Colonic mucosa (tissue), 4 donors: ENCODE measurements around the gene FGF19. TPM values are rescaled to one million over a fixed set of nuclear protein-coding genes. Genes with fewer than 3 reads are reported as not detected.
"Not testable (repeated sequence)": the region's sequence is repeated elsewhere in the genome, so short reads cannot be mapped to it uniquely, and the experiment has no call there.

Source experiments
- DNase-seq: peaks from one replicate; pipeline ENCODE4 v3.0.0-alpha.2; 2020
- H3K27ac ChIP-seq: fragments of 200-600 bp; one replicate; pipeline ENCODE4 v1.8.0; 2021
- H3K27me3 ChIP-seq: fragments of 200-600 bp; one replicate; pipeline ENCODE4 v1.8.0; 2021
- H3K36me3 ChIP-seq: fragments of 200-600 bp; one replicate; pipeline ENCODE4 v1.8.0; 2021
- H3K4me1 ChIP-seq: fragments of 200-600 bp; one replicate; pipeline ENCODE4 v1.8.0; 2021; ENCODE audit warnings: mild to moderate bottlenecking
- H3K4me3 ChIP-seq: fragments of 200-600 bp; one replicate; pipeline ENCODE4 v1.8.0; 2021
- H3K9ac ChIP-seq, 2 donors: one replicate each; pipeline ENCODE4 v1.7.0; 2013; ENCODE audit warnings: control low read depth in 2 of 2, low read depth in 2 of 2, low read length in 2 of 2
- H3K9me3 ChIP-seq: fragments of 200-600 bp; one replicate; pipeline ENCODE4 v1.8.0; 2021
- intact Hi-C: fragments of 100-400 bp; cut with DNase I; formaldehyde crosslinking; loops from one replicate; pipeline ENCODE4 v1.14.1; 2022
- total RNA-seq, 2 donors: library from RNA; stranded (reverse); fragmentation: NEBNext Ultra II Directional in 1 of 2; extraction: Animal tissue kit (Norgen Biotek cat#: 25700) in 1 of 2; gene quantifications; one replicate each; pipeline ENCODE4 v1.2.1, GENCODE V29; 2021
- TF ChIP-seq, protein P1 (sequence below): fragments of 200-600 bp; IDR thresholded peaks from one replicate; pipeline ENCODE4 v1.8.0; 2022; ENCODE audit warnings: antibody characterized with exemption, mild to moderate bottlenecking
- donor health status: healthy.
- donor health status: DM: no; HTN: no; CAD: no.
- donor health status: DM: no; HTN: no; CAD: no.

FGF19 gene
- total RNA-seq, 2 donors from 2014 or later, result 0.22 TPM; not detected in 1

DNA sequence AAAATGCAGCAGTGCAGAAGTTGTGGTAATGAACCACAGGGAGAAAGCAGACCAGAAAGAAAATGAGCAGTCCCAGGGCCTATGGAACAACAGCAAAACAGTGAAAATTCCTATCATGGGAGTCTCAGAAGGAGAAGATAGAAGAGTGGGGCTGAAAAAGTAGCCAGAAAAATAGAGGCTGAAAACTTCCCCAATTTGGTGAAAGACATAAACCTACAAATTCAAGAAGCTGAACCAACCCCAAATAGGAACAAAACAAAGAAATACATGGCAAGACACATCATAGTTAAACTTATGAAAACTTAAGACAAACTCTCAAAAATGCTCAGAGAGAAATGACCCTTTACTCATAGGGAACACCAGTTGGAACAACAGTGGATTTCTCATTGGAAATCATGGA is 11.4 kb downstream of the FGF19 start:
- Histone ChIP-seq H3K4me1 (no peaks in the 10 kb centered on the region), H3K4me3 (no peak overlapping the region), H3K9me3 (no peaks in the 10 kb centered on the region), H3K27me3 (no peaks in the 10 kb centered on the region), H3K36me3 (no peaks in the 10 kb centered on the region), H3K27ac (no peak overlapping the region), H3K9ac (no peak overlapping the region)
- no peak for DNase-seq
- TF ChIP-seq, protein P1, sequence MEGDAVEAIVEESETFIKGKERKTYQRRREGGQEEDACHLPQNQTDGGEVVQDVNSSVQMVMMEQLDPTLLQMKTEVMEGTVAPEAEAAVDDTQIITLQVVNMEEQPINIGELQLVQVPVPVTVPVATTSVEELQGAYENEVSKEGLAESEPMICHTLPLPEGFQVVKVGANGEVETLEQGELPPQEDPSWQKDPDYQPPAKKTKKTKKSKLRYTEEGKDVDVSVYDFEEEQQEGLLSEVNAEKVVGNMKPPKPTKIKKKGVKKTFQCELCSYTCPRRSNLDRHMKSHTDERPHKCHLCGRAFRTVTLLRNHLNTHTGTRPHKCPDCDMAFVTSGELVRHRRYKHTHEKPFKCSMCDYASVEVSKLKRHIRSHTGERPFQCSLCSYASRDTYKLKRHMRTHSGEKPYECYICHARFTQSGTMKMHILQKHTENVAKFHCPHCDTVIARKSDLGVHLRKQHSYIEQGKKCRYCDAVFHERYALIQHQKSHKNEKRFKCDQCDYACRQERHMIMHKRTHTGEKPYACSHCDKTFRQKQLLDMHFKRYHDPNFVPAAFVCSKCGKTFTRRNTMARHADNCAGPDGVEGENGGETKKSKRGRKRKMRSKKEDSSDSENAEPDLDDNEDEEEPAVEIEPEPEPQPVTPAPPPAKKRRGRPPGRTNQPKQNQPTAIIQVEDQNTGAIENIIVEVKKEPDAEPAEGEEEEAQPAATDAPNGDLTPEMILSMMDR, result no peak
- intact Hi-C loops, result no loop called here

DNA sequence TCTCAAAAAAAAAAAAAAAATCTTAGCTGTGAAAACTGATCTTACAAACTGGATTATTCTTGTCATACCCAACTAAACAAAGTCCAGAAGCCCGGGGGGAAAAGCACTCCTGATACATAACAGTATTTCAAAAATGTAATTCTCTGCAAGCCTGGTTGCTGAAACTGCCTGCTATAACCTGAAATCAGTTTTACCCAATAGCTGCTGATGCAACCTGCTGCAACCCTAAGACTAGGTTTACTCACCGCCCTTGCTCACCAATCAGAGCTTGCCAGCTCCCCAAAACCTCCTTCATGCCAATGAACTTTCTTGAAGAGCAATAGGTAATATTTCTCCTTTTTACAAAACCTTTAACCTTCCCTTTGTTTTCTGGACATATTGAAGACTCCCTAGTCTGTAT is 12.4 kb downstream of the FGF19 start:
- intact Hi-C loops, result no loop called here
- no peak for DNase-seq
- Histone ChIP-seq H3K27me3 (no peaks in the 10 kb centered on the region), H3K4me3 (no peak overlapping the region), H3K36me3 (no peaks in the 10 kb centered on the region), H3K4me1 (no peaks in the 10 kb centered on the region), H3K9ac (no peak overlapping the region), H3K9me3 (no peaks in the 10 kb centered on the region), H3K27ac (no peak overlapping the region)
- TF ChIP-seq, protein P1, result no peak

DNA sequence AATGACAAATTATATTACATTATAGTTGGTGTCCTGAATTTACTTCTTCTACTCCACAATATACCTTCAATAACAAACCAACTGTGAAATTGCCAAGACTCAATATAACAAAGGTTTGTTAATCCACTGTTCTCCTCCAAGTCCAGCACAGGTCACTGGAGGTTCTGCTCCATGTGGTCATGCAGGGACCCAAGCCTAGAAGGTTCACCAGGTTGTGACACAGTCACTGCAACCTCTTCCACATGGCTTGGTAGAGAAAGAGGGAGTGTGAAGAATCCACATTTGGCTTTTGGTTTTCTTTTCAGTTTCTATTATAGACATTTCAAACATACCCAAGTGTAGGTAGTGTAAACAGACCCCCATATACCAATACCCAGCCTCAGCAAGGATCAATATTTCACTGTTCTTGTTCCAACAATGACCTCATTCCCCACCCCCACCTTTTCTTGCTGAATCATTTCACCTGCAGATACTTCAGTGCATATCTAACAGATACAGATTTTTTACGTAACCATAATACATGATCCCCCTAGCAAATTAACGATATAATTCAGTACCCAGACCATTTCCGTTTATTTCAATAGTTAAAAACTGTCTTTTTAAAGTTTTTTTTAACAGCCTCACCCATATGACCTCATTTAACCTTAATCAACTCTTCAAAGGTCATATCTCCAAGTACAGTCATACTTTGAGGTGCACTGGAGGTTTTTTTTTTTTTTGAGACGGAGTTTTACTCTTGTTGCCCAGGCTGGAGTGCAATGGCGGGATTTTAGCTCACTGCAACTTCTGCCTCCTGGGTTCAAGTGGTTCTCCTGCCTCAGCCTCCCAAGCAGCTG is 14.1 kb downstream of the FGF19 start:
- TF ChIP-seq, protein P1, result no peak
- no peak overlapping the region for H3K9ac ChIP-seq
- H3K4me1 ChIP-seq, result no peaks in the 10 kb centered on the region
- no peaks in the 10 kb centered on the region for H3K36me3 ChIP-seq
- intact Hi-C loops, result loop anchor here (5.0 kb wide), 2 partner anchors 113 to 508 kb away; no protein-coding TSS in a partner anchor
- no peaks in the 10 kb centered on the region for H3K27me3 ChIP-seq
- DNase-seq, result no peak
- no peak overlapping the region for H3K27ac ChIP-seq
- H3K9me3 ChIP-seq, result no peaks in the 10 kb centered on the region
- no peak overlapping the region for H3K4me3 ChIP-seq

DNA sequence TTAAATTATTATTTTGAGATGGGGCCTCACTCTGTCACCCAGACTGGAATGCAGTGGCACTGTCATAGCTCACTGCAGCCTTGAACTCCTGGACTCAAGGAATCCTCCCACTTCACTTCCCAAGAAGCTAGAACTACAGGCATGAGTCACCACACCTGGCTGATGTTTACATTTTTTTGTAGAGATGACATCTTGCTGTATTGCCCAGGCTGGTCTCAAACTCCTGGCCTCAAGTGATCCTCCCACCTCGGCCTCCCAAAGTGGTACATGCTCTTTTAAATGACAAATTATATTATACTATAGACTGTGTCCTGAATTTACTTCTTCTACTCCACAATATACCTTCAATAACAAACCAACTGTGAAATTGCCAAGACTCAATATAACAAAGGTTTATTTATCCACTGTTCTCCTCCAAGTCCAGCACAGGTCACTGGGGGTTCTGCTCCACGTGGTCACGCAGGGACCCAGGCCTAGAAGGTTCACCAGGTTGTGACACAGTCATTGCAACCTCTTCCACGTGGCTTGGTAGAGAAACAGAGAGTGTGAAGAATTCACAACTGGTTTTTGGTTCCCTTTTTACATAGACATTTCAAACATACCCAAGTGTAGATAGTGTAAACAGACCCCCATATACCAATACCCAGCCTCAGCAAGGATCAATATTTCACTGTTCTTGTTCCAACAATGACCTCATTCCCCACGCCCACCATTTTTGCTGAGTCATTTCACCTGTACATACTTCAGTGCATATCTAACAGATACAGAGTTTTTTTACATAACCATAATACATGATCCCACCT is 15.7 kb downstream of the FGF19 start:
- H3K36me3 ChIP-seq, H3K9me3 ChIP-seq, H3K9ac ChIP-seq, DNase-seq, H3K27me3 ChIP-seq, H3K27ac ChIP-seq, H3K4me3 ChIP-seq, H3K4me1 ChIP-seq: not testable (repeated sequence)
- intact Hi-C loops, result loop anchor here (5.0 kb wide), 2 partner anchors 114 to 509 kb away; no protein-coding TSS in a partner anchor

DNA sequence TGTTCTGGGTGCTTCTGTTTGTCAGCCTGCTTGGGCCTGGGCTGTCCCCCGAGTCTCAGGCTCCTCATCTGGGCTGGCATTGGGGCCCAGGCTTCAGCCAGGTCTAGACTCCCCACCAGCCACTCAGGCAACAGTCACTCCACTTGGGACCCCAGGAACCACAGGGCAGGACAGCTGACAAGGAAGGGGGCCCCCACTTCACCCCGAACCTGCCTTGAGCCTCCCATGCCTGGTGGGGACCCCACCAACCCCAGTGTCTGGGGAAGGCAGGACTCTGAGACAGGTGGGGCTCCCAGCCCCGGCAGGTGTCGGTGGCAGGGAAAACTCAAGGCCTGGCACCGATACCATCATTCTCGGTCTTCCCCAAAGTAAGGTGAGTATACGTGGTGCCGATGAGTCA is 17.0 kb downstream of the FGF19 start:
- no peak for DNase-seq
- Histone ChIP-seq H3K4me1 (no peaks in the 10 kb centered on the region), H3K9ac (no peak overlapping the region), H3K36me3 (no peaks in the 10 kb centered on the region), H3K9me3 (no peaks in the 10 kb centered on the region), H3K27ac (no peak overlapping the region), H3K27me3 (no peaks in the 10 kb centered on the region), H3K4me3 (no peak overlapping the region)
- intact Hi-C loops, result loop anchor here (5.0 kb wide), 2 partner anchors 115 to 510 kb away; no protein-coding TSS in a partner anchor
- TF ChIP-seq, protein P1, result no peak
